ENCODE results near the gene HCAR3.
"Not testable (repeated sequence)": the region's sequence is repeated elsewhere in the genome, so short reads cannot be mapped to it uniquely, and the experiment has no call there.

The HCAR3 gene

GRCh38 chr12:122716658-122717057, at the start of gene HCAR3:
Gene HCAR3 (minus strand): TSS chr12:122716811. CDS start chr12:122716737, 74 bp downstream.
- not testable (repeated sequence) for DNase-seq (ENCODE audit: low read depth in 2 of 2)

DNA sequence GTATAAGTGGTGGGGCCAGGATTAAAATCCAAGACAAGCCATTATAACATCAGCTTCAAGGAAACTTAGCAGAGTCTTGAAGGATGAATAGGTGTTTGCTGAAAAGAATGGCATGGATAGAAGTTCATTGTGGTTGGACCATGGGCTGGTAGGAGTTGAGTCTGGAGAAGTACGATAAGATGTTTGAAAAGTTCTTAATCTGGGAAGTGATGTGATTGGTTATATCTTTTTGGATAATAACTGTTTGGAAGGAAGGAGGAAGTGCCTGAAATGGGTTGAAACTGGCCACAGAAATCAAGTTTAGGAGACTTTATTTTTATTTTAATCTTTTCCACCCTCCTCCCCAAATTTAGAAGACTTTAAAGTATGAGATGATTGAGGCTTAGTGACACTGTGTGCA, 41.0 kb upstream of the HCAR3 start:
- no peak for DNase-seq (ENCODE audit: low read depth in 2 of 2)

GRCh38 chr12:122754790-122755189, 38.2 kb upstream of the HCAR3 start:
- DNase-seq (ENCODE audit: low read depth in 2 of 2): no peak

- no peak for DNase-seq (ENCODE audit: low read depth in 2 of 2)
These were observed 36.7 kb upstream of the HCAR3 start for GRCh38 chr12:122753319-122753650.

DNA sequence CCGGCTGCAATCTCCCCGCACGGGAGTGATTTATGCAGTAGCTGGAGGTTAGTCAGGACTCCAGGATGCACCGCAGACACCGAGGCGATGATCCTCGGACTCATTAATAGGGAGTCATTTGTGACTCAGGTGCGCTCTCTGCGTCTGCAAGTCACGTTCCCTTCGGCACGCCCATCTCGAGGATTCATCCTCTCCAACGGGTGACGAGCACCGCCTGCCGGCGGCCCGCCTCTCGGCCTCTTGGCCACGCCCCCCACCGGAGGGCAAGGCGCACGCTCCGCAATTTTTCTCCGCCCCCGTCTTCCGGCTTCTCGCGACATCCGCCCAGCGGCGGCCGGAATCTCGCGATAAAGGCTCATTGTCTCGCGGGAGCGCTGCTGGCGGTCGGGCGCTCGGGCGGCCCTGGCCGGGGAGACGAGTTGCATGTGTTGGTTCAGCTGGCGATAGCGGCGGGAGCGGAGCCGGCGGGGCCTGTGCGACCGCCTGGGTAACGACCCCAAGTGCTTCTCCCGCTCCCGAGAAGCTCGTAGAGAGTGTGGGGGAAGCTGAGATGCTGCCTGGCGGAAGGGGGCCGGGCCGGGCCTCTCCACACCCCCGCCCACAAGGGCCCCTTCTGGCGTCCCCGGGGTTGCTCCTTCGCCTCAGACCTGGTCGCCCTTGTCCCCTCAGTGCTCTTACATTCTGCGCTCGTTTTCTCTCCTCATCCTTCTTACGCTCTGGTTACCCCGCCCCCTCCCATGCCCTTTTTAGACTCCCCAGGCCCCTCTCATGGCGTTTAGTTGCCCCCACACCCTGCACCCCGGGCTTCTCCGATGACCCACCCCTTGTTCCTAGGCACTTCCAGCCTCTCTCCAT, 36.1 kb upstream of the HCAR3 start, which contains the start of gene DENR:
Gene DENR, plus strand, starts transcription at position 361 of the 855 bp plus-strand sequence. CDS start 878 bp downstream, outside the sequence.
- DNase-seq (ENCODE audit: low read depth in 2 of 2): peak; percentile 99

- DNase-seq (ENCODE audit: low read depth in 2 of 2): not testable (repeated sequence)
These were observed 34.3 kb upstream of the HCAR3 start for GRCh38 chr12:122750781-122751515.

GRCh38 chr12:122749569-122750332, 33.1 kb upstream of the HCAR3 start:
- no peak for DNase-seq (ENCODE audit: low read depth in 2 of 2)

DNA sequence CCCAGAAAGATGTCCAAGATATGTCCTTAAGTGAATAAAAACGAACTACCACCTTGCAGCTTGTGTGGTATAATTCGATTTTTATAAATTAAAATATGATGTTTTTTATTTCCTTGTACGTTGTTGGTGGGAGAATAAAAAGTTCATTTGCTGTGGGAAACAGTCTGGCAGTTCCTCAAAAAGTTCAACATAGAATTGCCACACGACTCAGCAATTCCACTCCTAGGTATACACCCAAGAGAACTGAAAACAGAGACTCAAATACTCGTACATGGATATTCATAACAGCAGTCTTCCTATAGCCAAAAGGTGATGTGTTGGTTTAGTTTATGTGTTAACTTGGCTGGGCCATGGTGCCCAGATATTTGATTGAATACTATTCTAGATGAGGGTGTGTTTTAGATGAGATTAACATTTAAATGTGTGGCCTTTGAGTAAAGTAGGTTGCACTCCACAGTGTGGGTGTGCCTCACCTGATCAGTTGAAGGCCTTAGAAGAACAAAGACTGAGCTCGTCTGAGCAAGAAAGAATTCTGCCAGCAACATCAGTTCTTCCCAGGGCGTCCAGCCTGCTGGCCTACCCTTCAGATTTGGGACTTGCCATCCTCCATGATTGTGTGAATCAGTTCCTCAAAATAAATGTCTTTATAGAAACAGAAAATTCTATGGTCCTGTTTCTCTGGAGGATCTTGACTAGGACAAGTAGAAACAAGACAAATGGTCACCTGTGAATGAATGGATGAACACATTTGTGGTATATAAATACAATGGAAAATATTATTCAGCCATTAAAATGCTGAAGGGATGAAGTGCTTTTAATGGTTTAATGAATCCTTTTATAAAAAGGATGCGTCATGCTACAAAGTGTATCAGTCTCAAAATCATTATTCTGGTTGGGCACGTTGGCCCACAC, 30.9 kb upstream of the HCAR3 start:
- DNase-seq (ENCODE audit: low read depth in 2 of 2): no peak

GRCh38 chr12:122743895-122744525, 27.4 kb upstream of the HCAR3 start:
- DNase-seq (ENCODE audit: low read depth in 2 of 2): no peak

GRCh38 chr12:122740351-122740750, 23.7 kb upstream of the HCAR3 start:
- DNase-seq (ENCODE audit: low read depth in 2 of 2): no peak

DNA sequence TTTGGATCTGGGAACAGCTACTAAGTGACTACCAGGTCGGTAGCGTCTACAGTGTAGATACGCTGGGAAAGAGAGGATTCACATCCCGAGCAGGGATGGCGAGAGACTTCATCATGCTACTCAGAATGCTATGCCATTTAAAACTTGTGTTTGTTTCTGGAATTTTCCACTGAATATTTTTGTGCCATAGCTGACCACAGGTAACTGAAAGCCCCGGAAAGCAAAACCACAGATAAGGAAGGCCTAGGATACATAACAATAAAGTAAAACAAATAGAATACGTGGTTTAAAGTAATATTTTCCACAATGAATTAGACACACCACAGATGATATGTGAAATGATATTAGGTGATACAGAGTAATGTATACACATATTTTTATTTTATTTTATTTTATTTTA, 22.0 kb upstream of the HCAR3 start:
- no peak for DNase-seq (ENCODE audit: low read depth in 2 of 2)

DNA sequence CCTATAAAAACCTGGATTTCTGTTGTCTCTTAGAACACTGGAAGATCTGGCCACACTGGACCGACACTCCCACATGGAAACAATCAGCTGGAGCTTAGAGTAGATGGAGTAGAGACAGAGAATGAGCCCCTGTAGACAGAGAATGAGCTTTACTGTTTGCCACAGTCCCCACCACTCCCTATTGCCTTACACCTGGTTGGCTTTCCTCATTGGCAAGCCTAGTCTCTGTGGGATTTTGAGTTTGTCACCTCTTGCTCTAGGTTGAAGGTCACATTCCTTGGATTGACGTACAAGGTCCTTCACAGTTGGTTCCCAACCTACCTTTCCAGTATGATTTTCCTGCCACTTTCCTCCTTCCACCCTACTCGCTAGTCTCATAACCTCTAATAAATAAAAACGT, 16.0 kb upstream of the HCAR3 start:
- no peak for DNase-seq (ENCODE audit: low read depth in 2 of 2)

- DNase-seq (ENCODE audit: low read depth in 2 of 2): no peak
These were observed 15.6 kb upstream of the HCAR3 start for GRCh38 chr12:122732170-122732569.

GRCh38 chr12:122730215-122731014, 13.8 kb upstream of the HCAR3 start, which contains the start of gene HCAR1:
Gene HCAR1 (minus strand): TSS chr12:122730844. CDS start chr12:122730339, 505 bp downstream.
- DNase-seq (ENCODE audit: low read depth in 2 of 2): peak; percentile 10 to 42

DNA sequence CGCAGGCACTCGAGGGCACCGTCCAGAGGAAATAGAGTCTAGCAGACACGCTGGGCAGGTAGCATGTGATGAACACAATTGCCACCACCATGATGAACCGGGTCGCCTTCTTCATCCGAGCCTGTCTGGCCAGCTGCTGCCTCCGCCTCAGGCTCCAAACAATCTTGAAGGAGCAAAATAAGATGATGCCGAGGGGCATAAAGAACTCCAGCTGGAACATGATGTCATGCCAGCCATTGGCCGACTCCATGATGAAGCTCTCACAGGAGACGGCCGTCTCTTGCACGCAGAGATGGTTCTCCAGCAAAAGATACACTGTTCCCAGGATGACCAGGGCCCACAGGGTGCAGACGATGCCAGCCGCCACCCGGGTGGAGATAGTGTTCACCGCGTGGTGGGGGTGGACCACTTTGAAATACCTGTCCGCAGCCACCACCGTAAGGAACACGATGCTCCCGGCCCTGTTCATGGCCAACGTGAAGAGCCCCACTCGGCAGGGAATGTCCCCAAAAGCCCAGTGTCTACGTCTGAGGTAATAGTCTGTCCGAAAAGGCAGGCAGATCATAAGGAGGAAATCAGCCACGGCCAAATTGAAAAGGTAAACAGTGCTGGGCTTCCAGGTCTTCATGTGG, 13.1 kb upstream of the HCAR3 start:
- no peak for DNase-seq (ENCODE audit: low read depth in 2 of 2)

DNA sequence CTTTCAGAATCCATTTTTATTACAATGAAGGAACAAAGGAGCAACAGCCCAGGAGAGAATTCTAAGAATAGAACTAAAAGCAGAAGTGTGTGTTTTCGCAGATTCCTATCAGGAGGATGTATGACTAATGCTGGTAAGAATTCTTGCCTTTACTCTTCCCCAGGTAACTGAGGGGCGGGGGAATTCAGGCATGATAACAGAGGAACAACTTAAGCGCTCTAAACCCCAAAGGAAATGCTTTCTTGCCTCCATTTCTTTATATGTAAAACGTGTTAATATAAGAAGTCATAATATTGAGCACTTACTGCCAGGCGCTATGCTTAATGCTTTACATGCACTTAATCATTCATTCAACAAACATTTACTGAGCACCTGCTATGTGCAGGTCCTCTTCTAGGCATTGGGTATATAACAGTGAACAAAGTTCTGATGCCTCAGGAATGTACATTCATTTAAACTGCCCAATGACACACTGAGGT, 9.5 kb upstream of the HCAR3 start:
- no peak for DNase-seq (ENCODE audit: low read depth in 2 of 2)

- DNase-seq (ENCODE audit: low read depth in 2 of 2): no peak
These were observed 9.0 kb upstream of the HCAR3 start for GRCh38 chr12:122725452-122726079.

- no peak for DNase-seq (ENCODE audit: low read depth in 2 of 2)
These were observed 8.1 kb upstream of the HCAR3 start for GRCh38 chr12:122724641-122725243.

Measured in stimulated activated CD8-positive, alpha-beta memory T cell treated with anti-CD3 and anti-CD28 coated beads, Interleukin-2, amount 100 ng/mL, for 48 hours (primary cell).